GM18498 (cell line): ENCODE data around the gene NBAS.
"Not testable (repeated sequence)": the region's sequence is repeated elsewhere in the genome, so short reads cannot be mapped to it uniquely, and the experiment has no call there.

Experiments
- ATAC-seq: cut with Tn5 transposase; IDR thresholded peaks from one replicate; pipeline ENCODE4 v1.9.1; 2021; ENCODE audit warnings: mild to moderate bottlenecking, moderate library complexity; ENCODE audit not compliant: unreplicated experiment

Gene NBAS

DNA sequence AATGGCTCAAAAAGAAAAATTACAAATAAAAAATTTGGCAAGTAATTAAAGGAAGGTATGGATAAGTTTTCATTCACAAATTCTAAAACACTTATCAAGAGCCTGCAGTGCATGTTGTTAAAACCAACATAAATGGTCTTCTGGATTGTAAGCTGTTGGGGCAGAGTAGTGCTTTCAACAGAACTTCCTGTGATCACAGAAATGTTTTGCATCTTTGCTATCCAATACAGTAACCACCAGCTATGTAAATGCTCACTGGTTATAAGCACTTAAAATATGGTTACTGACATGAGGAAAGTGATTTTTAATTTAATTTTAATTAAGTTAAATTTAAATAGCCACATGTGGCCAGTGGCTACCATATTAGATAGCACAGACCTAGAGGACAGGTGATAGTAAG, 133.1 kb downstream of the NBAS start:
- ATAC-seq: no peak

DNA sequence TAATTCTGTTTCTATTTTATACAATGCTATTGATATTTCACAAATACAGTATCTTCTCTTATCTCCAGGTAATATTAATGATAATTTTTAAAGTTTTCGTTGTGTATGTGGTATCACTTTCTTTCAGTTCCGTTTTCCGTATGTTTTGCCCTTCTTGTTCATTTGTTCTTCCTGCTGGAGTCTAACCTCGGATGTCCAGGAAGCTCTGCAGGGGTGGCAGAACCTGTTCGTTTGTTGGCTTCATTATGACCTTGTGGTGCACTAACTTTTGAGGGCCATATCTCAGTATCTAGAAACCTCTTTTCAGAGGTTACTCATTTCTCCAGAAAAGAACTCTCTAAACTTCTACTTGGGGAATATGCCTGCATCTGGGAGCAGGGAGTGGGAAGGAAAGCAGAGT, 134.5 kb downstream of the NBAS start:
- ATAC-seq: no peak

DNA sequence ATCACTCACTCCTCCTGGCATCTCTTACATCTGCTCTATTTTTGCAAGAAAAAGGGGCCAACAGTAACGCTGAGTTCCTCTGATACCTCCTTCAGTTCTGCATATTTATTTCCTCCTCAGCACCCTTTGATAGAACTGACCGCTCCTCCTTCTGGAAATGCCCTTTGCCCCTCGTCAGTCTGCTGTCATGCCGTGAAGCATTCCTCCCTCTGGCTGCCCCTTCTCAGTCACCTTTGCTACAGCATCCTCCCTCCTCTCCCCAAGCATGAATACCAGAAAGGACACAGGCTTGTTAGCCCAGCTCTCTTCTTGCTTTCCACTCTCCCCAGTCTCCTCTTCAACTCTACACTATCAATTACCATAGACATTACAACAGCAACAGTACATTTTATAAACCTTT, 135.4 kb downstream of the NBAS start:
- no peak for ATAC-seq

DNA sequence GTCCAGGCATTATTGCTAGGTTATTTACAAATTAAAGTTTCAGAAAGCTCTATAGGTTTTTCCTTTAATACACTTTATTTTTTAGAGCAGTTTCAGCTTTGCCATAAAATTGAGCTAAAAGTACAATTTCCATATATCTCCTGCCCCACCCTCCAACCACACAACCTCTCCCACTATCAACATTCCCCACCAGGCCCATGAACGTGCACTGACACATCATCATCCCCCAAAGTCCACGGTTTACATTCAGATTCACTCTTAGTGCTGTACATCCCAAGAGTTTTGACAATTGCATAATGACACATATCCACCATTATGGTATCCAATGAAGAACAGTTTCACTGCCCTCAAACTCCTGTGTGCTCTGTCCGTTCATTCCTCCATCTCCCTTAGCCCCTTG, 139.4 kb downstream of the NBAS start:
- ATAC-seq: no peak

DNA sequence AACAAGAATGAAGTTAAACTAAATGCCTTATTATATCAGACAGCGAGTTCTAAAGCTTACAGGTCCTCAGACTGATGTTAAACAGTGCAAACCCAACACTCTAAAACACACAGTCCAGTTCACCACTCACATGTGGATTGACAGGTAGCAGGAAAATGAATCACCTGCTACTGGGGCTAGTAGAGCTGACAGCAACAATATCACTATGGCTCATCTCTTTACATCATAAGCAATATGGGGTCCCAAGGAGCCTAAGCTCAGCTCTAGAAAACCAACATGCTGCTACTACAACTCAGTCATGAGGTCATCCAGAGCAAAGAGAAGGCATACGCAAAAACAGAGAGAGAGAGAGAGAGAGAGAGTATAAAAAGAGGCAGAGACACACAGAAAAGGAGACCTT, 145.4 kb downstream of the NBAS start:
- no peak for ATAC-seq

DNA sequence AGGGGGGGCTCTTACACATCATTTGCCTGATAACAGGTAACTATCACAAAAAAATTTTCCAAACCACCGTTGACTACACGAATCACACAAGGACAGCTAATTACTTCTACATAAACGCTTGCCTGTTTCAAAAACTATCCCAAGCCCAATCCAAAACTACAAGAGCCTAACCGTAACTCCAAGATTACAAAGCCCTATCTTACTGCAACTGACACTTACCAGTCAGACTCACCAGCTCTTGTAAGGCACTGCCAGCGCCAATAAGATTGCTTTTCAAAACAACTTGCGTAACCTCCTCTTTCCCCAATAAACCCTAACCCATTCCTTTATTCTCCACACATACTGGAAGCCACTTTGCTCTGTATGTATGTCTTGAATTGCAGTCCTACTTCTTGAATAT, 148.4 kb downstream of the NBAS start:
- no peak for ATAC-seq

DNA sequence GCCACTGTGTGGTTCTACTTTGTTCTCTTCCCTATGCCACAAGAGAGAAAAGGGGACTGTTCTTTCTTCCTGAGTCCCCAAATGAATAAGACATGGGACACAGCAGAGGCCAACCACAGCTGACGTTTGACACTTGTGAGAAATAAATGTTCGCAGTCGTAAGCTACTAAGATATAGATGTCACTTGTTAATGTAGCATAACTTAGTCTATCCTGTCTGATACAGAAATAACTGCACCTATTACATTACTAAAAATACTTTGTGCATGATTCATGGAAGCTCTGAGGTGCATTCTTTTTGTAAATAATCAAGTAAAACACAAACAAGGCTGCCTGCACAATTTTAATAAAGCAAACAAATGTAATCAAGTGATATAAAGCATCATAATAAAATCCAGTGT, 148.8 kb downstream of the NBAS start:
- ATAC-seq: no peak

DNA sequence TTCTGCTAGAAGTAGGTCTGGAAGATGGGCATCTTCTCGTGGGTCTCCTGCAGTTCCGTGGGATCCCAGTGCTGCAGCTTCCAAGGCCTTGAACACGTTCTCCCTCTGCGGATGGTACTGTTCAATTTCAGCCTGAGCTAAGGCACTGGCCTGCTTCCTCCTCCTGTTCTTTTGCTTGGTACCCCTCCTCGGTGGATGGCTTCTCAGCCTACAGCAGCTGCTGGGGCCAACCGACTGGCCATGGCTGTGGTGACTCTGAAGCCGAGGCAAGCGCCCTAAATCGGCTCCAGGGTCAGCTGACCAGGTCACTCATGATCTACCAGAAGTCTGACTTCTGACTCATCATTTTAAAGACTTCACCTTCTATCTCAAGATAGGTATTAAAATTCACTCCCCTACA, 150.2 kb downstream of the NBAS start:
- no peak for ATAC-seq

DNA sequence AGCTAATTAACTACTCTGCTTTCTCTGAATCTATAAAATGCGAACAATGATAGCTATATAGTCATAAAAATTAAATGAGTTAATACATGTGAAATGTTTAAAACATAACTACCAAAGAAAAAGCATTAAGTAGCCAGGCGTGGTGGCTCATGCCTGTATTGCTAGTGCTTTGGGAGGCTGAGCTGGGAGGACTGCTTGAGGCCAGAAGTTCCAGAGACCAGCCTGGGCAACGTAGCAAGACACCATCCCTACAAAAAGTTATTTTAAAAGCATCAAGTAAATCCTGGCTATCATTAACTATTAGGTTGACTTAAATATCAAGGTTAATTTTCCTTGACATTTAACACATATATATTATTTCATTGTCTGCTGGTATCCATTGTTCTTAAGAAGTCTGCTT, 152.4 kb downstream of the NBAS start:
- no peak for ATAC-seq

DNA sequence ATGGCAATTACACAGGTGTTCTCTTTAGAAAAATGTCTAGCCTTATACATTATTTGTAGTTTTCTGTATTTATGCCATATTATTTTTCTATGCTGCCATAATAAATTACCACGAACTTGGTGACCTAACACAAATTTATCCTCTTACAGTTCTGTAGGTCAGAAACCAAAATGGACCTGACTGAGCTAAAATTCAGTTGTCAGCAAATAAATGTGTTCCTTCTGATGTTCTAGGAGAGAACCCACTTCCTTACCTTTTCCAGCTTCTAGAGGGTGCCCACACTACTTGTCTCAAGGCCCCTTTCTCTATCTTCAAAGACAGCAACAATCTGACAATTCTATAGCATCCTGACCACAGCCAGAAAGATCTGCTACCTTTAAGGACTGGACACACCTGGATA, 153.5 kb downstream of the NBAS start:
- no peak for ATAC-seq

DNA sequence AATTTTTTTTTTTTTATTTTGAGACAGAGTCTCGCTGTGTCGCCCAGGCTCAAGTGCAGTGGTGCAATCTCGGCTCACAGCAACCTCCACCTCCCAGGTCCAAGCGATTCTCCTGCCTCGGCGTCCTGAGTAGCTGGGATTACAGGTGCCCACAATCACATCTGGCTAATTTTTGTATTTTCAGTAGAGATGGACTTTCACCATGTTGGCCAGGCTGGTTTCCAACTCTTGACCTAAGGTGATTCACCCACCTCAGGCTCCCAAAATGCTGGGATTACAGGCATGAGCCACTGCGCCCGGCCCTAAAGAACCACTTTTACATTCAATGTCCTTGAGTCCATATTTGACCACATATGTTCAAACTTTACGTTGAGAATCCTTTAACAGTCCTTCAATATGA, 156.6 kb downstream of the NBAS start:
- not testable (repeated sequence) for ATAC-seq

DNA sequence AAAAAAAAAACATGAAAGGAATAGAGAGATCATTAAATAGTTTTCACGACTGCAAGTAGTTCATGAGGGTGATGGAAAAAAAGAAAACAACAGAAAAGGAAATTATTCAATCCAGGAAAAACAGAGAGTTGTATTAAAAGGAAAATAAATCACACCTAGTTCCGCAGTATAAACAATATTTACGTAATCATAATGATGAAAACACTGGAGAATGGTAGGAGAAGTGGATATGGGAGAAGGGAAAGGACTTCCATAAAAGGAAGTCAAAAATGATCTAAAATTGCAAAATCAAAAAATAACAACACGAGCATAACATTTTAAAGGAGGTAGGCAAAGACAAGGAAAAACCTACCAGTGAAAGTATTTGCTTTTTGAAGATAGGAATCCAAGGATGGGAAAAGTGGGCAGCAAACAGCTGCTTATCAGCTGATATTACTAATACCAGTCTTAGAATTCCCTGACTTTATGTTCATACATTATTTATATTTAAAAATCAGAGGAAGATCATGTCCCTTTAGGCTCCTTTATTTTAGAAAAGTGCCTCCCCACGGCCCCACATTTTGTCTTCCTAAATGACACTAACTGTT, 160.8 kb downstream of the NBAS start:
- no peak for ATAC-seq

DNA sequence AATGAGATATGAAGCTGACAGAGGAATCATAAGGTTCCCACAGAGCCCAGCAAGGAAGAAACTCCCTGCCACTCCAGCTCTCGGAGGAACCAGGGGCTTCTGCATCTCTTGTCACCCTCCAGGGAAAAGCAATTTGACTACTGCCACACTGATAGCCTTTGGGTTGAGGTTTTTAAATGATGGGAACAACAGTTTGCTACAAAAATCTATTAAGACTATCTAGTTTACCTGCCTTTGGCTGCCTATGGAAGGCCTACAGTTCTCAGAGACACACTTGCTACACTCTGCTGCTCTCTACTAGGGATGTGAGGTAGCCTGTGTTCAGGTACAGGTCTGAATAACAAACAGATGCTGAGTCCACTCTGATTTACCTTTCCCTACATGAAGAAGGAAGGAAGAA, 161.9 kb downstream of the NBAS start:
- no peak for ATAC-seq

DNA sequence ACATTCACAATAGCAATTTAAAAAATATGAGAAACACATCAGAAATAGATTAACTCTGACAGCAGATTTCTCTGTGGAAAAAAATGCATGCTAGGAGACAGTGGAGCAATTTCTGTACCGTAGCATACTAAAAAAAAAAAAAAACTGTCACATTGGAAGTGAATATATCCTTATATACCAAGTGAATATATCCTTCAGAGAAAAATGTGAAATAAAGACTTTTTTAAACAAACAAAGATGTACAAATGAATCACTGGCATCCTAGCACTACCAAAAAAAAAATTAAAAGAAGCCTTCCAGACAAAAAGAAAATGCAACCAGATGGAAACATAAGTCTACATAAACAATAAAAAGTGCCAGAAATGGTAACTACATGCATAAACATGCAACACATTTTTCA, 169.4 kb downstream of the NBAS start:
- ATAC-seq: no peak

DNA sequence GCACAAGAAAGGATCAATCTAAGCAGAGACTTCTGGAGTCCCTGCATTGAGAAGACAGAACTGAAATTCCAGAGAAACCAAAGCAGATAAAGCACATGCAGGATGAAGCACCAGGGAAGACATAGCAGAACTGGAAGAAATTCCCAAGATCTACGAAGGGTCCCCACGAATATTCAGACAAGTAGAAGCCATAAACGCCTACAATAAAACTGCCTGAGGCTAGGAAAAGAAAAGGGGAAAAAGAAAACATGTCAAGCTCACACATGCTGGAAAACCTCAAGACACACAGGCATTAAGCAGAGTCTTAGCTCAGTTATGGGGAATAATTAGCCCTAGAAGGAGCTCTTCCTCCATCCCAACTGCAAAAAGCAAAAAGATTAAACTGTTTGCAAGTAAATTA, 171.2 kb downstream of the NBAS start:
- no peak for ATAC-seq

DNA sequence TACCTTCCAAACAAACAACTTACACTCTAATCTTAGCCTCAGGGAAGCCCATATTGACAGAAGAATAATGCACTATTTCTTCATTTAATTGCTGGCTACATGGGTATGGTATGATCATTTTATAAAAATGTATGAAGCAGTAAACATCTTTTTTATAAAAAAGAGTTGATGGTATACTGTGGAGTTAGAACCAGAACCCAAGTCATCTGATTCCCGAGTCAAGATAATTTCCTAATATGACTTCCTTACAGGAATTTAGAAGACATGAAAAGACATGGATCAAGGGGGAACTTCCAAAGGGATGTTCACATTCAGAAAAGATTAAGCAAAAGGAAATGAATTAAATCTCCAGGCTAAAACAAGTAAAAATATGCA, 171.8 kb downstream of the NBAS start:
- ATAC-seq: no peak

DNA sequence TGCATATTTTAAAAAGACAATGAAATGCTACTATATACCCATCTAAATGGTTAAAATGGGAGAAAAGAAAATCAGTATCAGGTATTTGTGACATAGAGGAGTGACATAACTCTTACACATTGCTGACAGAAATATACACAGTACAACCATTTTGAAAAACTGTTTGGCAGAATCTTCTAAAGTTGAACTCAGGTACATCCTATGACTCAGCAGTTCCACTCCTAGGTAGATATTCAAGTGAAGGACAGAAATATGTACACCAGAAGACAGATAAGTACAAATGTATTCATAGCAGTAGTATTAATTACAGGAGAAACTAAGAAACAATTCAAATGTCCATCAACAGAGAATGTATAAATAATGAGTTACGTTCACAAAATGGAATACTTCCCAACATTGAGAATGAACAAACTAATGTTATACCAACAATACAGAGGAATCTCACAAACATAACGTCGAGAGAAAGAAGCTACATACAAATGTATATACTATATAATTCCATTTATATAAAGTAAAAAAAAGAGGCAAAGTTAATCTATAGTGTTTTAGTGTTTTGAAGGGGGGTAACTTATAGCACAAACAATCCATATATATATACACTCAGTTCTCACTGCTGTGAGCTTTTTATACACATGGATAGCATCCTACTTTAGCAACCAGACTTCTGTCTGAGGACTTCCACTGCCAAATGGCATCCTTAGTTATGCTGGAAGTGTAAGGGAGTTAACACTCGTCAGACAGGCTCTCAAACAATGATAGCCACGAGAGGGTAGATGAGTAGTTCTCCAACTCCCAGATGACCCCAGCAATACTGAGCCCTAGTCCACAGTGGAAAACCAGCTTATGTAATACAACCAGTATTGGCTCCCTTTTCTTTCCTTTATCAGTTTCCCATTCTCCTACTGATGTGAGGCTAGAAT, 172.5 kb downstream of the NBAS start:
- ATAC-seq: no peak

DNA sequence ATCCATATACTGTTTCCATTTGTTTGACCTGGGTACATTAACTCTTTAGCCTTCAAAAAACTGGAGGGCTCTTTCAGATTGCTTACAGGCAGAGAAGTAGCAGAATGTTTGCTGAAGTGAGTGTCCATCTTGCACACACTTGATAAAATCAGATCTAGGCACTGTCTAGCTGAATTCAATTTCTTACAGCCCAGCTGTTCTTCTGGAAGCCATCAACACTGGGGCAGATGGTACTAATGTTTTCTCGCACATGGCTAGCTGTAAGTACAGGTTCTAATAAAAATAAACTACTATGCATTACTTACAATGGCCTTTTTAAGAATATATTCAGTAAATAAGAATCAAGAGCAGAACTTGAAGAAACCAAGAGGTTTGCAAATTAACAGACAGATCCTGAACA, 175.9 kb downstream of the NBAS start:
- no peak for ATAC-seq

DNA sequence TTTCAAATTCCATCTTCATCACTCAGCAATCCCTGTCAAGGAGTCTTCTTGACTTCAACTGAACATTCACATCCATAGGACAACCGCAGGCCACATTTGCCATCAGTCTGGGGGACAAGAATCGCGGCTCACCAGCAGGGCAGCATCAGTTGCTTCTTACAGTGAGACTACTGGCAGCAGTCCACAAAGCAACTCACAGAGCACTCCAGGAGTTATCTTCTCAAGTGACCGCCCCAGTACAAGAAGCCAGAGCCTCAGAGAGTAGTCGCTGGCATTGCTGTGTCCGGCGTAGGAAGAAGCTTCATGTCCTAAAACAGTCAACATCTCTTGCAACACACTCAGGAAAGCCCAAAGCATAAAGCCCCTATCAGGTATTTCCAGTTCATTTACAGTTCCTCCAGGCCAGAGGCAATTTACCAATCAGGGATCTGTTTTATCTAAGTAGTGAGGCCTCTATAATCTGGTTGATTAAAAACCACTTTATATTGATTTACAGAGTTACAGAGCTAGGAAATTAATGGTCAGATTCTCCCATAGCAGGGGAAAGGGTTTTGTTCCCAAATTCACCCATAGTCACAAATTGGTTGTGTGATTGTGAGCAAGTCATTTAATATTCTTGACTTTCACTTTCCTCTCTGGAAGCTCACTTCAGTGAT, 177.3 kb downstream of the NBAS start:
- ATAC-seq: no peak

DNA sequence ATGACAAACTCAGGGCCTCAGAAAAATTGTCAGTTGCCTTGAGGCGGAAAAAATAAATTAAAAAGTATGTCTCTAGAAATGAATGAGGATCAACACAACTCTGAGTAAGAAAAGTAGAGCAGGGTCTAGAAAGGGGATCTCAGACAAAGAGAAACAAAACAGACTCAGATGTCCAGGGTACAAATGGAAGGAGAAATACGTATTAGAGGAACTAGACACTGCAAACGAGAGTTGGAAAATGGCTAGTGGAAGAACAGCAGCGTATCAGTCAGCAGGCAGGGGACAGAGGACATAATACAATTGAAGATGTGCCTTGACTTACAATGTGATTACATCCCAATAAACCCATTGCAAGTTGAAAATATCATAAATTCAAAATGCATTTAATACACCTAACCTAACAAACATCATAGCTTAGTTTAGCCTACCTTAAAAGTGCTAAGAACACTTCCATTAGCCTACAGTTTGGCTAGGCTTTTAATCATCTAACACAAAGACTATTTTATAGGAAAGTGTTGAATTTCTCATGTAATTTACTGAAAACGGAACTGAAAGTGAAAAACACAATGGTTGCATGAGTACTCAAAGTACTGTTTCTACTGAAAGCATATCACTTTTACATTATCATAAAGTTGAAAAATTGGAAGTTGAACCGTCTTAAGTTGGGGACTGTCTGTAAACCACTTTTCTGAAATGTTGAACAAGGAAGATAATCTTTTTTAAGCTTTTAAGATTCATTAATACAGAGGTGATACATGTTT, 182.8 kb downstream of the NBAS start:
- ATAC-seq: peak; percentile 89

DNA sequence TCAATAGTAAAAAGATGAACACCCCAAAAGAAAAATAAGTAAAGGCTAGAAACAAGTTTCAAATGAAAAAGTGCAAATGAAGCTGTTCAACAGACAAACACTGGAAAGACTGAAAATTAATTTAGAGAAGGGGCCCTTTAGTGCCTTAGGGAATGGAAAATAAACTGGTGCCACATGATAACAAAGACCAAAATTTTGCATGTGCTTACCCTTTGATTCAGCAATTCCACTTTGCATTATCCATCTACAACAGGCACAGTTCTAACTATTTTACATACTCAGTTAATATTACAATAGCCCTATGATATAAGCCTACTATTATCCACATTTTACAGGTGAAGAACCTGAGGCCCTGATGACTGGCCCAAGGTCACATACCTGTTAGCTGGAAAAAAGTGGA, 183.9 kb downstream of the NBAS start:
- ATAC-seq: no peak
